OCI-LY1 (cell line): ENCODE data around the gene ADAMTS9.

ENCODE experiments used
- H2AFZ ChIP-seq: fragments of 200-600 bp; sonication (generic), shearing (Covaris generic); 2 replicates; pipeline ENCODE4 v1.6.0; 2014; ENCODE audit warnings: antibody characterized with exemption, mild to moderate bottlenecking, low read length
- H3F3A ChIP-seq: fragments of 200-600 bp; sonication (generic), shearing (Covaris generic); 2 replicates; pipeline ENCODE4 v1.6.0; 2014; ENCODE audit warnings: mild to moderate bottlenecking, antibody characterized with exemption, low read length, moderate library complexity; ENCODE audit not compliant: insufficient read depth
- H3K27ac ChIP-seq: fragments of 200-600 bp; sonication (generic); 2 replicates; pipeline ENCODE4 v1.5.1; 2014; ENCODE audit warnings: low read length, mixed run types, mild to moderate bottlenecking, low read depth; ENCODE audit not compliant: poor library complexity, severe bottlenecking
- H3K27me3 ChIP-seq: fragments of 200-600 bp; sonication (generic); 2 replicates; pipeline ENCODE4 v1.6.0; 2014; ENCODE audit warnings: antibody characterized with exemption, mild to moderate bottlenecking, low read length, moderate library complexity; ENCODE audit not compliant: insufficient read depth
- H3K36me3 ChIP-seq: fragments of 200-600 bp; sonication (generic); 2 replicates; pipeline ENCODE4 v1.6.1; 2014; ENCODE audit warnings: mild to moderate bottlenecking, antibody characterized with exemption, low read length, moderate library complexity, mixed read lengths; ENCODE audit not compliant: insufficient read depth
- H3K4me1 ChIP-seq: fragments of 200-600 bp; sonication (generic); 2 replicates; pipeline ENCODE4 v1.5.1; 2014; ENCODE audit warnings: mild to moderate bottlenecking, low read length, moderate library complexity; ENCODE audit not compliant: insufficient read depth, severe bottlenecking
- H3K4me2 ChIP-seq: fragments of 200-600 bp; sonication (generic), shearing (Covaris generic); 2 replicates; pipeline ENCODE4 v1.6.1; 2014; ENCODE audit warnings: low read length
- H3K4me3 ChIP-seq: fragments of 200-600 bp; sonication (generic); 2 replicates; pipeline ENCODE4 v1.5.1; 2014; ENCODE audit warnings: low read length, low read depth, mild to moderate bottlenecking, mixed read lengths; ENCODE audit not compliant: poor library complexity, severe bottlenecking
- H3K79me2 ChIP-seq: fragments of 200-600 bp; shearing (Covaris generic); 2 replicates; pipeline ENCODE4 v1.6.1; 2016; ENCODE audit warnings: mixed run types, low read length, mixed read lengths; ENCODE audit not compliant: insufficient read depth
- H3K9ac ChIP-seq: fragments of 200-600 bp; sonication (generic), shearing (Covaris generic); 2 replicates; pipeline ENCODE4 v1.6.1; 2014; ENCODE audit warnings: mild to moderate bottlenecking, low read length, mixed read lengths
- H3K9me2 ChIP-seq: fragments of 200-600 bp; sonication (generic), shearing (Covaris generic); 2 replicates; pipeline ENCODE4 v1.6.1; 2014; ENCODE audit warnings: low read depth, mild to moderate bottlenecking, low read length, mixed read lengths
- H3K9me3 ChIP-seq: fragments of 200-600 bp; shearing (Covaris generic); 2 replicates; pipeline ENCODE4 v1.6.1; 2014; ENCODE audit warnings: low read length, mixed read lengths
- H4K20me1 ChIP-seq: fragments of 200-600 bp; sonication (generic), shearing (Covaris generic); 2 replicates; pipeline ENCODE4 v1.6.0; 2016; ENCODE audit warnings: mild to moderate bottlenecking, low read length; ENCODE audit not compliant: insufficient read depth
- EZH2 ChIP-seq: fragments of 200-600 bp; sonication (generic), shearing (Covaris generic); IDR thresholded peaks from 2 replicates; pipeline ENCODE4 v1.8.0; 2017; ENCODE audit warnings: borderline replicate concordance, mixed run types, mild to moderate bottlenecking, antibody characterized with exemption, low read length, moderate library complexity, mixed read lengths
- TF ChIP-seq, protein P1 (sequence below): fragments of 200-600 bp; sonication (generic), shearing (Covaris generic); IDR thresholded peaks from 2 replicates; pipeline ENCODE4 v1.5.1; 2017; ENCODE audit warnings: mild to moderate bottlenecking, antibody characterized with exemption, low read length, moderate library complexity, mixed read lengths

The ADAMTS9 gene

DNA sequence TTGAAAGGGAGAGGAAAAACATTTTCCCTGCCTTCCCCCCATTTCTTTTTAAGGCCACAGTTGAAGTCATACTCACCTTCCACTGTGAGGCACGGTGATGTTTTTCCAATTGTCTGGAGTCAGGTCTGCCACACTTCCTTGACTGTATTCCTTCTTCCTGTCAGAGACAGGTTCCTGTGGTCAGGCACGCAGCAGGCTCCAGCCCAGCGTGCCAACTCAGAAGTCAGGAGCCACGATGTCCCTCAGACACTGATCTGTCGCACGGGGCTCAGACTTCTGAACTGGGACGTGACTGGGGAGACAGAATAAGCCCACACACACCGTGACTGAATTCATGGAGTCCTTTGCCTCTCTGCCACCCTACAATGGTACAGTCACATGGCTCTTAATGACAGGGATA is 41.2 kb upstream of the ADAMTS9 start:
- Histone ChIP-seq H3K9me2 (no peaks in the 10 kb centered on the region), H3F3A (no peaks in the 10 kb centered on the region), H3K9me3 (no peaks in the 10 kb centered on the region), H3K36me3 (no peaks in the 10 kb centered on the region), H3K4me2 (no peak overlapping the region), H2AFZ (no peak overlapping the region), H3K9ac (no peak overlapping the region), H3K4me1 (no peaks in the 10 kb centered on the region), H3K27ac (no peak overlapping the region), H3K79me2 (no peaks in the 10 kb centered on the region), H3K27me3 (no peaks in the 10 kb centered on the region), H4K20me1 (no peaks in the 10 kb centered on the region), H3K4me3 (no peak overlapping the region)
- TF ChIP-seq, protein P1, sequence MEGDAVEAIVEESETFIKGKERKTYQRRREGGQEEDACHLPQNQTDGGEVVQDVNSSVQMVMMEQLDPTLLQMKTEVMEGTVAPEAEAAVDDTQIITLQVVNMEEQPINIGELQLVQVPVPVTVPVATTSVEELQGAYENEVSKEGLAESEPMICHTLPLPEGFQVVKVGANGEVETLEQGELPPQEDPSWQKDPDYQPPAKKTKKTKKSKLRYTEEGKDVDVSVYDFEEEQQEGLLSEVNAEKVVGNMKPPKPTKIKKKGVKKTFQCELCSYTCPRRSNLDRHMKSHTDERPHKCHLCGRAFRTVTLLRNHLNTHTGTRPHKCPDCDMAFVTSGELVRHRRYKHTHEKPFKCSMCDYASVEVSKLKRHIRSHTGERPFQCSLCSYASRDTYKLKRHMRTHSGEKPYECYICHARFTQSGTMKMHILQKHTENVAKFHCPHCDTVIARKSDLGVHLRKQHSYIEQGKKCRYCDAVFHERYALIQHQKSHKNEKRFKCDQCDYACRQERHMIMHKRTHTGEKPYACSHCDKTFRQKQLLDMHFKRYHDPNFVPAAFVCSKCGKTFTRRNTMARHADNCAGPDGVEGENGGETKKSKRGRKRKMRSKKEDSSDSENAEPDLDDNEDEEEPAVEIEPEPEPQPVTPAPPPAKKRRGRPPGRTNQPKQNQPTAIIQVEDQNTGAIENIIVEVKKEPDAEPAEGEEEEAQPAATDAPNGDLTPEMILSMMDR = no peak
- TF ChIP-seq EZH2 = no peak

DNA sequence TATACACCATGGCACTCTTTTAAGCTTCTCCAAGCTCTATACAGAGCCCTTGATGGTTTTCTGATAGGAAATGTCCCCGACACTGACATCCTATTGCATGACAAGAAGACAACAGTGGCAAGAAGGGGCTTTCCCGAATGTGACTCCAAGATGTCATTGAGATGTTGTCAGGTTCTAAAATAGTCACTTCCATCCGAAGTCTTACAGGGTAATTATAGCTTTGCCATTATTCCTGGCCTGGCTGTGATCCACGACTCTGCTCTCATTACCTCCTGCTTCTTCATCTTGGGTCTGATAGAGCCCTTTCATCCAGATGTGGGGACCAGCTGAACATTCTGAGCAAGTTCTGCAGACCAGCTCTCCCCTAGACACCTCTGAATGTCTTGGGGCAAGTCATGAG is 40.6 kb upstream of the ADAMTS9 start:
- H3K4me2 ChIP-seq = no peak overlapping the region
- H2AFZ ChIP-seq = no peak overlapping the region
- TF ChIP-seq, protein P1 = no peak
- no peak for TF ChIP-seq EZH2
- H3K36me3 ChIP-seq = no peaks in the 10 kb centered on the region
- H3K79me2 ChIP-seq = no peaks in the 10 kb centered on the region
- H3K9me3 ChIP-seq = no peaks in the 10 kb centered on the region
- no peak overlapping the region for H3K9ac ChIP-seq
- no peaks in the 10 kb centered on the region for H3K27me3 ChIP-seq
- H3K9me2 ChIP-seq = no peaks in the 10 kb centered on the region
- no peaks in the 10 kb centered on the region for H3K4me1 ChIP-seq
- no peak overlapping the region for H3K27ac ChIP-seq
- no peak overlapping the region for H3K4me3 ChIP-seq
- no peaks in the 10 kb centered on the region for H3F3A ChIP-seq
- H4K20me1 ChIP-seq = no peaks in the 10 kb centered on the region

DNA sequence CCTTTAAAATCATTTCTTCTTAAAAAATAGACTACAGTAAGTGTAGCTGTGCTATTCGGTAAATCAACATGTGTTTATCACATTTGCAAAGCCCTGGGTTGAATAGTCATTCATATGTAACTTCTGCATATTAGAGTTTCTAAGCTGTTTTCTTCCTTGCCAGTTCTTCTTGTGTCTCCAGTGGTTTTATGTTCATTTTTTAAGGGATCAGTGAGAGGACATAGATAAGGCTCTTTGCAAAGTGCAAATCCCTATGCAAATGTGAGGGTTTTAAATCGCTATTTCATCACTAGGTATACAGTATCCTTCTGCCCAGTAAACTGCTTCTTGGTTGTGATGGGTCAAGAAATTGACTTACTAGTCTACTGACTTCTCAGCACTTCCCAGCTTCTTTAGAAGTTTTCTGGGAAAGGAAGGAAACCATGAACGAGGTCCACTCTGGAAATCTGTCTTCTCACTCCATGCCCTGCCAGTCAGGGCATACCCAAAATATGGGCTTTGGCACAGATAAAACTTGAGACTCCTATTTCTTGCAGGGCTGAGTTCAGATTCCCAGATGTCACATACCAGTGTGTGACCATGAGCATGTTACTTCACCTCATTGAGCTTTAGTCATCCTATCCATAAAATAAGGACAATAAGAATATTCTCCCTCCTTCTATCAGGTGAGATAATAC is 38.8 kb upstream of the ADAMTS9 start:
- Histone ChIP-seq H3K9me3 (no peaks in the 10 kb centered on the region), H3K4me2 (no peak overlapping the region), H3K4me1 (no peaks in the 10 kb centered on the region), H3F3A (no peaks in the 10 kb centered on the region), H3K4me3 (no peak overlapping the region), H2AFZ (no peak overlapping the region), H3K9me2 (no peaks in the 10 kb centered on the region), H3K9ac (no peak overlapping the region), H3K79me2 (no peaks in the 10 kb centered on the region), H3K36me3 (no peaks in the 10 kb centered on the region), H3K27me3 (no peaks in the 10 kb centered on the region), H3K27ac (no peak overlapping the region), H4K20me1 (no peaks in the 10 kb centered on the region)
- TF ChIP-seq, protein P1 = no peak
- TF ChIP-seq EZH2 = no peak
